ENCODE measurements around the gene CACNA1G. TPM values are rescaled to one million over a fixed set of nuclear protein-coding genes. Genes with fewer than 3 reads are reported as not detected.

CACNA1G gene
- total and polyA plus RNA-seq, 9 of the 15 experiments (the other 6 are each of a cell fraction or from before 2014, with no cell fraction given): 0.01 TPM; not detected in 8

DNA sequence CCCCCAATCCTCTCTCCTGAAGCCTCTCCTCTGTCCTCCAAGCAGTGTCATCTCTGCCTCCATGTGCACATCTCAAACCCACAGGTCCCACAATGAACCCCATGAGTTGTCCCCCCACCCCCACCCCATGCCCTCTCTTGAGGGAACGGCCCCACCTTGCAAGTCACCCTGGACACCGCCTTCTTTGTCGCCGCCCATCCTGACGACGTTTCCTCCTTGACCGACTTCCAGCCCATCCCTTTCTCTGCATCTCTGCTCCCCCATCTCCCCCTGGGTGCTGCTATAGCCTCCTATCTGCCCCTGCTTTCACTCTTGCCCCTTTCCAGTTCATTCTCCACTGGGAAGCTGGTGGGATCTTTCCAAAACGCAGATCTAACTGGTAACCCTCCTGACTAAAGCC lies 15.2 kb upstream of the CACNA1G start:
- H3K4me2 ChIP-seq (ENCODE audit: insufficient read depth, low read length): no peak overlapping the region
- H3K4me1 ChIP-seq (replicated peaks in 1 of 2; ENCODE audit: control insufficient read depth in 2 of 2, insufficient read depth in 2 of 2, low read length in 2 of 2): peaks cover 15 to 54% of the 10 kb centered on the region in 2 experiments; a peak in 4 of 5 replicates
- H3K9me1 ChIP-seq (ENCODE audit: control insufficient read depth, insufficient read depth, low read length): no peaks in the 10 kb centered on the region
- 5% methylated on average over 8 of the region's 8 CpGs for WGBS (ENCODE audit: insufficient coverage, low coverage, missing lambda C conversion rate)
- H3K9me3 ChIP-seq (replicated peaks; ENCODE audit: control insufficient read depth, insufficient read depth, low read depth, low read length): no peaks in the 10 kb centered on the region
- ATAC-seq: no peak
- 0 out of 2 replicates have a peak, but pooled peaks cover 4% of the 10 kb centered on the region for H4K20me1 ChIP-seq (replicated peaks; ENCODE audit: control insufficient read depth, insufficient read depth, low read length)
- H3K36me3 ChIP-seq (ENCODE audit: control insufficient read depth, insufficient read depth, low read length): no peaks in the 10 kb centered on the region
- H2AFZ ChIP-seq (ENCODE audit: low read depth, low read length): no peak overlapping the region
- no peak overlapping the region for H3K27ac ChIP-seq (ENCODE audit: extremely low read depth, low read depth, low read length)
- no peak overlapping the region for H3K4me3 ChIP-seq
- no peaks in the 10 kb centered on the region for H3K79me2 ChIP-seq (ENCODE audit: control insufficient read depth, insufficient read depth, low read length)
- no peak for FAIRE-seq
- intact Hi-C loops (cut with micrococcal nuclease): loop anchor here (5.0 kb wide), 1 partner anchor 397 kb away; no protein-coding TSS in a partner anchor
- ChIA-PET CTCF (ENCODE audit: low intra/inter-chr PET ratio) (interaction anchor here (2.5 kb wide), 1 partner anchor 81 kb away, joined by 9 read pairs; no protein-coding TSS in a partner anchor), POLR2A (no interaction called here)
- no peak overlapping the region for H3K9ac ChIP-seq (ENCODE audit: insufficient read depth in 1 of 2, low read depth in 2 of 2, low read length in 2 of 2)
- in situ Hi-C loops (cut with MboI): loop anchor here (5.0 to 10.0 kb wide), 4 partner anchors 82 to 409 kb away; no protein-coding TSS in a partner anchor
- no peaks in the 10 kb centered on the region for H3K27me3 ChIP-seq (ENCODE audit: control insufficient read depth in 2 of 2, insufficient read depth in 2 of 2, low read length in 2 of 2)
- peak in 1 of 4 experiments; percentile 31 for DNase-seq (ENCODE audit: extremely low read depth in 1 of 4, low spot score in 3 of 4)
- BruUV-seq (replicated peaks): no TSS peak
- no peak for TF ChIP-seq KDM4B (IDR thresholded peaks at IDR 0.05; ENCODE audit: borderline replicate concordance in 2 of 2, low read depth in 1 of 2)
- TF ChIP-seq GTF2E2 (tag; IDR thresholded peaks at IDR 0.05): no peak
- TF ChIP-seq, protein P1, sequence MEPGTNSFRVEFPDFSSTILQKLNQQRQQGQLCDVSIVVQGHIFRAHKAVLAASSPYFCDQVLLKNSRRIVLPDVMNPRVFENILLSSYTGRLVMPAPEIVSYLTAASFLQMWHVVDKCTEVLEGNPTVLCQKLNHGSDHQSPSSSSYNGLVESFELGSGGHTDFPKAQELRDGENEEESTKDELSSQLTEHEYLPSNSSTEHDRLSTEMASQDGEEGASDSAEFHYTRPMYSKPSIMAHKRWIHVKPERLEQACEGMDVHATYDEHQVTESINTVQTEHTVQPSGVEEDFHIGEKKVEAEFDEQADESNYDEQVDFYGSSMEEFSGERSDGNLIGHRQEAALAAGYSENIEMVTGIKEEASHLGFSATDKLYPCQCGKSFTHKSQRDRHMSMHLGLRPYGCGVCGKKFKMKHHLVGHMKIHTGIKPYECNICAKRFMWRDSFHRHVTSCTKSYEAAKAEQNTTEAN (CRISPR knock-in tag; IDR thresholded peaks at IDR 0.05): no peak
- no peak for TF ChIP-seq ZNF12 (CRISPR knock-in tag; IDR thresholded peaks at IDR 0.05)
- no peak for TF ChIP-seq U2AF1 (optimal IDR thresholded peaks at IDR 0.05; ENCODE audit: low read depth, low read length)
- TF ChIP-seq, protein P2, sequence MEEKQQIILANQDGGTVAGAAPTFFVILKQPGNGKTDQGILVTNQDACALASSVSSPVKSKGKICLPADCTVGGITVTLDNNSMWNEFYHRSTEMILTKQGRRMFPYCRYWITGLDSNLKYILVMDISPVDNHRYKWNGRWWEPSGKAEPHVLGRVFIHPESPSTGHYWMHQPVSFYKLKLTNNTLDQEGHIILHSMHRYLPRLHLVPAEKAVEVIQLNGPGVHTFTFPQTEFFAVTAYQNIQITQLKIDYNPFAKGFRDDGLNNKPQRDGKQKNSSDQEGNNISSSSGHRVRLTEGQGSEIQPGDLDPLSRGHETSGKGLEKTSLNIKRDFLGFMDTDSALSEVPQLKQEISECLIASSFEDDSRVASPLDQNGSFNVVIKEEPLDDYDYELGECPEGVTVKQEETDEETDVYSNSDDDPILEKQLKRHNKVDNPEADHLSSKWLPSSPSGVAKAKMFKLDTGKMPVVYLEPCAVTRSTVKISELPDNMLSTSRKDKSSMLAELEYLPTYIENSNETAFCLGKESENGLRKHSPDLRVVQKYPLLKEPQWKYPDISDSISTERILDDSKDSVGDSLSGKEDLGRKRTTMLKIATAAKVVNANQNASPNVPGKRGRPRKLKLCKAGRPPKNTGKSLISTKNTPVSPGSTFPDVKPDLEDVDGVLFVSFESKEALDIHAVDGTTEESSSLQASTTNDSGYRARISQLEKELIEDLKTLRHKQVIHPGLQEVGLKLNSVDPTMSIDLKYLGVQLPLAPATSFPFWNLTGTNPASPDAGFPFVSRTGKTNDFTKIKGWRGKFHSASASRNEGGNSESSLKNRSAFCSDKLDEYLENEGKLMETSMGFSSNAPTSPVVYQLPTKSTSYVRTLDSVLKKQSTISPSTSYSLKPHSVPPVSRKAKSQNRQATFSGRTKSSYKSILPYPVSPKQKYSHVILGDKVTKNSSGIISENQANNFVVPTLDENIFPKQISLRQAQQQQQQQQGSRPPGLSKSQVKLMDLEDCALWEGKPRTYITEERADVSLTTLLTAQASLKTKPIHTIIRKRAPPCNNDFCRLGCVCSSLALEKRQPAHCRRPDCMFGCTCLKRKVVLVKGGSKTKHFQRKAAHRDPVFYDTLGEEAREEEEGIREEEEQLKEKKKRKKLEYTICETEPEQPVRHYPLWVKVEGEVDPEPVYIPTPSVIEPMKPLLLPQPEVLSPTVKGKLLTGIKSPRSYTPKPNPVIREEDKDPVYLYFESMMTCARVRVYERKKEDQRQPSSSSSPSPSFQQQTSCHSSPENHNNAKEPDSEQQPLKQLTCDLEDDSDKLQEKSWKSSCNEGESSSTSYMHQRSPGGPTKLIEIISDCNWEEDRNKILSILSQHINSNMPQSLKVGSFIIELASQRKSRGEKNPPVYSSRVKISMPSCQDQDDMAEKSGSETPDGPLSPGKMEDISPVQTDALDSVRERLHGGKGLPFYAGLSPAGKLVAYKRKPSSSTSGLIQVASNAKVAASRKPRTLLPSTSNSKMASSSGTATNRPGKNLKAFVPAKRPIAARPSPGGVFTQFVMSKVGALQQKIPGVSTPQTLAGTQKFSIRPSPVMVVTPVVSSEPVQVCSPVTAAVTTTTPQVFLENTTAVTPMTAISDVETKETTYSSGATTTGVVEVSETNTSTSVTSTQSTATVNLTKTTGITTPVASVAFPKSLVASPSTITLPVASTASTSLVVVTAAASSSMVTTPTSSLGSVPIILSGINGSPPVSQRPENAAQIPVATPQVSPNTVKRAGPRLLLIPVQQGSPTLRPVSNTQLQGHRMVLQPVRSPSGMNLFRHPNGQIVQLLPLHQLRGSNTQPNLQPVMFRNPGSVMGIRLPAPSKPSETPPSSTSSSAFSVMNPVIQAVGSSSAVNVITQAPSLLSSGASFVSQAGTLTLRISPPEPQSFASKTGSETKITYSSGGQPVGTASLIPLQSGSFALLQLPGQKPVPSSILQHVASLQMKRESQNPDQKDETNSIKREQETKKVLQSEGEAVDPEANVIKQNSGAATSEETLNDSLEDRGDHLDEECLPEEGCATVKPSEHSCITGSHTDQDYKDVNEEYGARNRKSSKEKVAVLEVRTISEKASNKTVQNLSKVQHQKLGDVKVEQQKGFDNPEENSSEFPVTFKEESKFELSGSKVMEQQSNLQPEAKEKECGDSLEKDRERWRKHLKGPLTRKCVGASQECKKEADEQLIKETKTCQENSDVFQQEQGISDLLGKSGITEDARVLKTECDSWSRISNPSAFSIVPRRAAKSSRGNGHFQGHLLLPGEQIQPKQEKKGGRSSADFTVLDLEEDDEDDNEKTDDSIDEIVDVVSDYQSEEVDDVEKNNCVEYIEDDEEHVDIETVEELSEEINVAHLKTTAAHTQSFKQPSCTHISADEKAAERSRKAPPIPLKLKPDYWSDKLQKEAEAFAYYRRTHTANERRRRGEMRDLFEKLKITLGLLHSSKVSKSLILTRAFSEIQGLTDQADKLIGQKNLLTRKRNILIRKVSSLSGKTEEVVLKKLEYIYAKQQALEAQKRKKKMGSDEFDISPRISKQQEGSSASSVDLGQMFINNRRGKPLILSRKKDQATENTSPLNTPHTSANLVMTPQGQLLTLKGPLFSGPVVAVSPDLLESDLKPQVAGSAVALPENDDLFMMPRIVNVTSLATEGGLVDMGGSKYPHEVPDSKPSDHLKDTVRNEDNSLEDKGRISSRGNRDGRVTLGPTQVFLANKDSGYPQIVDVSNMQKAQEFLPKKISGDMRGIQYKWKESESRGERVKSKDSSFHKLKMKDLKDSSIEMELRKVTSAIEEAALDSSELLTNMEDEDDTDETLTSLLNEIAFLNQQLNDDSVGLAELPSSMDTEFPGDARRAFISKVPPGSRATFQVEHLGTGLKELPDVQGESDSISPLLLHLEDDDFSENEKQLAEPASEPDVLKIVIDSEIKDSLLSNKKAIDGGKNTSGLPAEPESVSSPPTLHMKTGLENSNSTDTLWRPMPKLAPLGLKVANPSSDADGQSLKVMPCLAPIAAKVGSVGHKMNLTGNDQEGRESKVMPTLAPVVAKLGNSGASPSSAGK (IDR thresholded peaks at IDR 0.05): no peak
- no peak for TF ChIP-seq SIRT6 (IDR thresholded peaks at IDR 0.05; ENCODE audit: low read depth, low read length)
- TF ChIP-seq ZC3H4 (CRISPR knock-in tag; IDR thresholded peaks at IDR 0.05; ENCODE audit: borderline replicate concordance): no peak
